ENCODE results near the gene SYNRG.

The SYNRG gene

DNA sequence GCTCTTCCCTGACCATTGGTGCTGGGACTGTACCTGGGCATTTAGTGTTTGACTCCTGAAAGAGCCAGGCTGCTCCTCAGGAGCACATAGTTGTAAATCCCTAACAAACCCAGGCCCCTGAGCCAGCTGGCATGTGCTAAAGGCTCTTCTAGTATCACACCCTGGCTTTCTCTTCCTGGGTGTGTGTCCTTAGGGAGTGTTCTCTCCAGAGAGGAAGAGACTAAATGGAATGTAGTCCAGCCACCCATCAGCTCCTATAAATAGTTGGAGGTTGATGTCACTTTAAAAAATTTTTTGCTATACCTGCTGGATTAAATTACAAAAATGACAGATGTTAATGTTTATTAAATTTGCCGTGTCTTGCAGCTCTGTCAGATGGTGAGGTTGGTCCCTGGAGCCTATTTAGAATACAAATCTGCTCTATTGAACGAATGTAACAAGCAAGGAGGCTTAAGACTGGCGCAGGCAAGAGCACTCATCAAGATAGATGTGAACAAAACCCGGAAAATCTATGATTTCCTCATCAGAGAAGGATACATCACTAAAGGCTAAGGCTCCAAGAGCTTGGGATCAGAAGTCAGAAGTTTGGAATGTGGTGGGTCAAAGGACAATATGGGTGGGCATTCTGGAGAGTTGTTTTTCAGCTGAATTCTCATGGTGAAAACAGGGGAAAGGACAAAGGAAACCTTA is 132.6 kb downstream of the SYNRG start:
- DNase-seq (ENCODE audit: low spot score): no peak

DNA sequence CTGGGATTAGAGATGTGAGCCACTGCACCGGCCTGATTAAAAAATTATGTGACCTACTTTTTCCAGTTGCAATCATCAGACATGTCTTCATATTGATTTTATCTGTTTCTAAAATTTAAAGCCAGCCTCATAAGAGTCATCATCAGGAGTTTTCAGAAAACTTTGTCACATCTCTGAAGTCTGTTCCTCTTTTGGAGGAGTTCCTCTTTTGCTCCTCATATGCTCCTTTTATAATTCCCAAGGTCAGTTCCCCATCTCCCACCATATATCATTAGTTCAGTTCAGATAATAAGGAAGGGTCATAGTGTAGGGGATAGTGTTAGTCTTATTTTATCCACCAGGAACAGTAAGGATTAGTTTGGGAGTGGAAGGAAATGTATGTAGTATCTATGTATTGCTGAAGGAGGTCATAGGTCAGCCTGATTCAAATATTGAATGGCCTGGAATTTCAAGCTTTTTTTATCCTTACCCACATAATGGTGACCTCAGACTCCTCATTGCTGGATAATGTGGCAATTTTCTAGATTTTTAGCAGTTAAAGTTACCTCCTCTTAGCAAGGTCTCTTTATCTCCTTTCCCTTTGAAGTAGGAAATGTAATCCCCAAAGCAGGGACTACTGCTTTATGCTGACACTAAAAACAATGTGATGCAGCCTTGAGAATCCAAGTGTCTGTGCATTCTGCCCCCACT is 133.3 kb downstream of the SYNRG start:
- no peak for DNase-seq (ENCODE audit: low spot score)

- no peak for DNase-seq (ENCODE audit: low spot score)
Measured at GRCh38 chr17:37470181-37470580, 139.0 kb downstream of the SYNRG start.

- DNase-seq (ENCODE audit: low spot score): no peak
Measured at GRCh38 chr17:37466471-37466870, 142.7 kb downstream of the SYNRG start.

DNA sequence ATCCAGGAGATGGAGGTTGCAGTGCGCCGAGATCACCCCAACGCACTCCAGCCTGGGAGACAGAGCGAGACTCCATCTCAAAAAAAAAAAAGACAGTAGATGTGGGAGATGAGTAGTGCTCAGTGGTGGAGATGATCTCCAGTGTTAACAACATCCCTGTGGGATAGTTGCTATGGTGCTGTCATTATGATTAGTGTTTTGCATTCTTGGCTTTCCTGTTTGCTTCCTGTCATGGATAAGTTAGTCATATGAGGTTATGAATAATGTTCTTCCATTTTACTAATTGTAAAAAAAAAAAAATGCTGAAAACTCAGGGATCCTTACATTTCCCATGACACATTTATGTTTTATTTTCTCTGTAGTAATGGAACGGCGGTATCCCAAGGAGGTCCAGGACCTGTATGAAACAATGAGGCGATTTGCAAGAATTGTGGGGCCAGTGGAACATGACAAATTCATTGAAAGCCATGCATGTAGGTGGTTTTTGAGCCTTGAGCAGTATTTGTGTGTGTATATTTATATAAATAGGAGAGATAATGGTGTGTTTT is 144.1 kb downstream of the SYNRG start:
- no peak for DNase-seq (ENCODE audit: low spot score)
